D721Med (cell line): ENCODE measurements around the gene NFATC2.

Experiments used
- DNase-seq: peaks from one replicate; pipeline ENCODE4 v3.0.0; 2011; ENCODE audit warnings: low spot score; ENCODE audit not compliant: insufficient read length
- FAIRE-seq: peaks from 2 replicates; lab custom pipeline; 2011; peaks lifted over from hg19 to GRCh38; lab: Jason Lieb, UNC
- CTCF ChIP-seq: IDR thresholded peaks from 2 replicates; pipeline ENCODE4 v1.5.1; 2012; ENCODE audit warnings: mild to moderate bottlenecking, control low read depth; ENCODE audit not compliant: insufficient read depth; ENCODE audit errors: missing control alignments

The NFATC2 gene

GRCh38 chr20:51380401-51381385 is 161.8 kb downstream of the NFATC2 start:
- FAIRE-seq = no peak

DNA sequence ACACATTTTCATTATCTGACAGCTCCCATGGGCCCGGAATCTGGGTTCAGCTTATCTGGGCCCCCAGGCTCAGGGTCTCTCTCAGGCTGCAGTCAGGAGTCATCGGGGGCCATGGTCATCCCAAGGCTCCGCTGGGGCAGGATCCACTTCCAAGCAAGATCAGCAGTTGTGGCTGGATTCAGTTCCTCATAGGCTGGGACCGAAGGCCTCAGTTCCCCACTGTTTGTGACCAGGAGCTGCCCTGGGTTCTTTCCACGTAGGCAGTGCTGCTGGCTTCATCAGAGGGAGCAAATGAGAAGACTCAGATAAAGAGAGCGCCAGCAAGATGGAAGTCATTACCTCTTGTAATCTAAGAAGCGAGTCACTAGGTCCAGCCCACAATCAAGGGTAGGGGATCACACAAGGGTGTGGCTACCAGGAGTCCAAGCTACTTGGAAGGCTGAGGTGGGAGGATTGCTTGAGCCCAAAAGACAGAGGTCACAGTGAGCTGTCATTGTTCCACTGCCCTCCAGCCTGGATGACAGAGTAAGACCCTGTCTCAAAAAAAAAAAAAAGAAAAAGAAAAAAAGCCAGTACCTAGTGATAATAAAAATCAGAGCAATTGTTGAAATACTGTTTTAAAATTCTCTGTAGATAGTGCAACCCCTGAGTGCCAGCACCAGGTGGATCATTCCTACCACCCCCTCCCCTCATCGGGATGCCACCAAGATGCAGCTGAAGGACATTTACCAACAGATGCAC is 162.7 kb downstream of the NFATC2 start:
- no peak for TF ChIP-seq CTCF
- DNase-seq = no peak
- FAIRE-seq = no peak

More at GRCh38 chr20:51380401-51381385, 161.8 kb downstream of the NFATC2 start:
- no peak for TF ChIP-seq CTCF
- no peak for DNase-seq

- FAIRE-seq (no peak), DNase-seq (no peak)
- no peak for TF ChIP-seq CTCF
Observed at GRCh38 chr20:51378171-51378928, 164.2 kb downstream of the NFATC2 start.

DNA sequence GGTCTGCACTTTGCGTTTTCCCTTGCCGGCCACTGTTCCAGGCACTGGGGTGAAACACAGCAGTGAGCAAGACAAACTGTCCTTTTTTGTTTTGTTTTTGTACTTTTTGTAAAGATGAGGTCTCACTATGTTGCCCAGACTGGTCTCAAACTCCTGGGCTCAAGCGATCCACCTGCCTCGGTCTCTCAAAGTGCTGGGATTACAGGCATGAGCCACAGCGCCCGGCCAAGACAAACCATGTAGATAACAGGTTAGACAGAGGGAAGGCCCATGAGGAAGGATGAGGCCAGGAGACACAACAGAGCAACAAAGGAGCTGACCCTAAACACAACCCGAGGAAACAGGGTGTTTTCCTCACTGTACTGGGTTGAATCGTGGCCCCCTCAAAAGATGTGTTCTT is 165.4 kb downstream of the NFATC2 start:
- no peak for DNase-seq
- FAIRE-seq = no peak
- TF ChIP-seq CTCF = no peak

GRCh38 chr20:51376111-51376510 is 166.4 kb downstream of the NFATC2 start:
- no peak for FAIRE-seq

GRCh38 chr20:51375561-51375960 is 167.0 kb downstream of the NFATC2 start:
- no peak for TF ChIP-seq CTCF
- FAIRE-seq (no peak), DNase-seq (no peak)

More at GRCh38 chr20:51376111-51376510, 166.4 kb downstream of the NFATC2 start:
- no peak for DNase-seq
- no peak for TF ChIP-seq CTCF
